Retina (tissue), 1 donor: ENCODE results near the gene ATRIP.
"Not testable (repeated sequence)": the region's sequence is repeated elsewhere in the genome, so short reads cannot be mapped to it uniquely, and the experiment has no call there.

ENCODE experiments used
- DNase-seq: peaks from one replicate; pipeline ENCODE4 v3.0.0-alpha.2; 2016

Gene ATRIP

GRCh38 chr3:48472673-48472922 lies 26.1 kb downstream of the ATRIP start:
- no peak for DNase-seq

- DNase-seq, result peak; percentile 91
Measured at GRCh38 chr3:48472923-48473616, 26.5 kb downstream of the ATRIP start.

GRCh38 chr3:48473617-48473952 lies 27.0 kb downstream of the ATRIP start:
- no peak for DNase-seq

GRCh38 chr3:48474031-48474430 lies 27.5 kb downstream of the ATRIP start:
- not testable (repeated sequence) for DNase-seq

GRCh38 chr3:48474619-48475018 lies 28.1 kb downstream of the ATRIP start:
- no peak for DNase-seq

- DNase-seq, result no peak
Measured at GRCh38 chr3:48475188-48475587, 28.7 kb downstream of the ATRIP start.

- DNase-seq, result no peak
Measured at GRCh38 chr3:48476426-48477053, 30.0 kb downstream of the ATRIP start.

GRCh38 chr3:48477959-48478520 lies 31.5 kb downstream of the ATRIP start:
- no peak for DNase-seq

GRCh38 chr3:48478626-48479555 lies 32.4 kb downstream of the ATRIP start:
- DNase-seq, result no peak

GRCh38 chr3:48480891-48481290 lies 34.4 kb downstream of the ATRIP start:
- not testable (repeated sequence) for DNase-seq

- DNase-seq, result not testable (repeated sequence)
Measured at GRCh38 chr3:48482822-48483221, 36.3 kb downstream of the ATRIP start.

- DNase-seq, result no peak
Measured at GRCh38 chr3:48486952-48487351, 40.4 kb downstream of the ATRIP start.

GRCh38 chr3:48492461-48493202 lies 46.1 kb downstream of the ATRIP start:
- no peak for DNase-seq

GRCh38 chr3:48493203-48493501 lies 46.6 kb downstream of the ATRIP start:
- no peak for DNase-seq

GRCh38 chr3:48500656-48501055 lies 54.1 kb downstream of the ATRIP start:
- DNase-seq, result no peak

GRCh38 chr3:48501196-48501595 lies 54.7 kb downstream of the ATRIP start:
- DNase-seq, result no peak

- DNase-seq, result no peak
Measured at GRCh38 chr3:48502121-48502520, 55.6 kb downstream of the ATRIP start.

- peak; percentile 20 for DNase-seq
Measured at GRCh38 chr3:48502728-48503168, 56.2 kb downstream of the ATRIP start.

GRCh38 chr3:48503401-48504050 lies 57.0 kb downstream of the ATRIP start:
- peak; percentile 59 for DNase-seq

- DNase-seq, result peak; percentile 68
Measured at GRCh38 chr3:48504051-48504946, 57.8 kb downstream of the ATRIP start, which contains the start of gene SHISA5. SHISA5 (minus strand) TSS chr3:48504174; CDS start chr3:48504094, 80 bp downstream.

GRCh38 chr3:48505146-48505545 lies 58.6 kb downstream of the ATRIP start:
- no peak for DNase-seq
